Anterior cingulate cortex (tissue), 58 donors: ENCODE results near the gene TRIM54.
"Not testable (repeated sequence)": the region's sequence is repeated elsewhere in the genome, so short reads cannot be mapped to it uniquely, and the experiment has no call there.

Source experiments
- DNase-seq, 58 donors: peaks; one replicate each; lab custom pipeline; 2025; lab: John Stamatoyannopoulos, UW

TRIM54 gene

GRCh38 chr2:27353386-27353761 is 71.1 kb downstream of the TRIM54 start:
- DNase-seq, result not testable (repeated sequence)

GRCh38 chr2:27353762-27354596 is 71.8 kb downstream of the TRIM54 start:
- no peak for DNase-seq

GRCh38 chr2:27354597-27354927 is 72.3 kb downstream of the TRIM54 start:
- DNase-seq, result no peak

- peak in 7 of 58 donors; percentile 15 to 53 (median 44) for DNase-seq
Measured at GRCh38 chr2:27356056-27356381, 73.8 kb downstream of the TRIM54 start.

- DNase-seq, result peak; percentile 77 to 100 (median 96)
Measured at GRCh38 chr2:27356382-27357181, 74.4 kb downstream of the TRIM54 start, which contains the start of gene GTF3C2. Gene GTF3C2 (minus strand): TSS chr2:27356764. CDS start chr2:27343554, 13,210 bp downstream.
